HG03460 (cell line): ENCODE data around the gene RBM24.

ENCODE experiments used
- ATAC-seq: cut with Tn5 transposase; IDR thresholded peaks from one replicate; pipeline ENCODE4 v1.9.1; 2021; ENCODE audit not compliant: unreplicated experiment

The RBM24 gene

GRCh38 chr6:17341117-17341805 lies 60.1 kb downstream of the RBM24 start:
- ATAC-seq, result no peak

GRCh38 chr6:17341891-17342290 lies 60.7 kb downstream of the RBM24 start:
- no peak for ATAC-seq

GRCh38 chr6:17343215-17343614 lies 62.1 kb downstream of the RBM24 start:
- ATAC-seq, result no peak
